Esophagus muscularis mucosa (tissue), 4 donors: ENCODE data around the gene DOCK7. TPM values are rescaled to one million over a fixed set of nuclear protein-coding genes. Genes with fewer than 3 reads are reported as not detected.
"Not testable (repeated sequence)": the region's sequence is repeated elsewhere in the genome, so short reads cannot be mapped to it uniquely, and the experiment has no call there.

Experiments
- DNase-seq: peaks from one replicate; pipeline ENCODE4 v3.0.0-alpha.2; 2017; ENCODE audit errors: extremely low spot score
- H3K27ac ChIP-seq, 4 donors: fragments of 200-600 bp; sonication (generic); replicated peaks in 1 of 4; 1 replicate in 3 of 4; 2 replicates in 1 of 4; pipeline ENCODE4 v1.5.1; 2016 to 2019; ENCODE audit warnings: mild to moderate bottlenecking in 1 of 4
- H3K27me3 ChIP-seq, 4 donors: fragments of 200-600 bp; sonication (generic); one replicate each; pipeline versions ENCODE4 v1.5.1 to v1.6.0; 2016 to 2019
- H3K36me3 ChIP-seq, 4 donors: fragments of 200-600 bp; sonication (generic); one replicate each; pipeline ENCODE4 v1.5.1; 2016 to 2019
- H3K4me1 ChIP-seq, 4 donors: fragments of 200-600 bp; sonication (generic); one replicate each; pipeline ENCODE4 v1.5.1; 2016 to 2019
- H3K4me3 ChIP-seq, 4 donors: fragments of 200-600 bp; sonication (generic); 1 replicate in 2 of 4; 2 replicates in 2 of 4; pipeline ENCODE4 v1.5.1; 2016 to 2019; ENCODE audit warnings: mild to moderate bottlenecking in 4 of 4, moderate library complexity in 1 of 4
- H3K9me3 ChIP-seq, 4 donors: fragments of 200-600 bp; sonication (generic); 1 replicate in 3 of 4; 2 replicates in 1 of 4; pipeline ENCODE4 v1.5.1; 2016 to 2019
- EP300 ChIP-seq: sonication (generic); formaldehyde crosslinking; IDR thresholded peaks from one replicate; pipeline ENCODE4 v1.6.1; 2017; ENCODE audit warnings: antibody characterized with exemption
- POLR2A ChIP-seq: fragments of 450-650 bp; IDR thresholded peaks from one replicate; pipeline ENCODE4 v1.6.1; 2017; ENCODE audit warnings: antibody characterized with exemption, moderate library complexity, mild to moderate bottlenecking, low read depth
- POLR2AphosphoS5 ChIP-seq, 2 donors: sonication (generic); formaldehyde crosslinking; IDR thresholded peaks; one replicate each; pipeline ENCODE4 v1.6.1; 2017; ENCODE audit warnings: antibody characterized with exemption in 2 of 2
- WGBS: methylation state at CpG from one replicate; pipeline ENCODE4 v1.1.5; 2018; 5-methylcytosine and 5-hydroxymethylcytosine counted together
- intact Hi-C: fragments of 100-400 bp; cut with DNase I; formaldehyde crosslinking; loops from one replicate; pipeline ENCODE4 v1.15.1; 2023
- total RNA-seq, 4 donors: library from RNA; depleted of rRNA; stranded (reverse); fragments of >200 nt; gene quantifications; one replicate each; pipeline versions ENCODE4 v1.1.0 to v1.2.1, GENCODE V29; 2016
- TF ChIP-seq, protein P1 (sequence below), 3 experiments: fragments of 200-600 bp in 2 of 3; fragments of 450-650 bp in 1 of 3; sonication (generic) in 2 of 3; IDR thresholded peaks; one replicate each; pipeline ENCODE4 v1.5.1; 2017 to 2019; ENCODE audit warnings: antibody characterized with exemption in 3 of 3, mild to moderate bottlenecking in 2 of 3, moderate library complexity in 1 of 3

The DOCK7 gene
- total RNA-seq, 4 donors from 2014 or later, result 27.7 to 66.7 (median 30.5) TPM

GRCh38 chr1:62716397-62716796, 28.2 kb upstream of the DOCK7 start:
- no peaks in the 10 kb centered on the region for H3K36me3 ChIP-seq
- TF ChIP-seq POLR2A (no peak), POLR2AphosphoS5 (IDR thresholded peaks at IDR 0.05) (no peak), EP300 (no peak)
- TF ChIP-seq, protein P1, sequence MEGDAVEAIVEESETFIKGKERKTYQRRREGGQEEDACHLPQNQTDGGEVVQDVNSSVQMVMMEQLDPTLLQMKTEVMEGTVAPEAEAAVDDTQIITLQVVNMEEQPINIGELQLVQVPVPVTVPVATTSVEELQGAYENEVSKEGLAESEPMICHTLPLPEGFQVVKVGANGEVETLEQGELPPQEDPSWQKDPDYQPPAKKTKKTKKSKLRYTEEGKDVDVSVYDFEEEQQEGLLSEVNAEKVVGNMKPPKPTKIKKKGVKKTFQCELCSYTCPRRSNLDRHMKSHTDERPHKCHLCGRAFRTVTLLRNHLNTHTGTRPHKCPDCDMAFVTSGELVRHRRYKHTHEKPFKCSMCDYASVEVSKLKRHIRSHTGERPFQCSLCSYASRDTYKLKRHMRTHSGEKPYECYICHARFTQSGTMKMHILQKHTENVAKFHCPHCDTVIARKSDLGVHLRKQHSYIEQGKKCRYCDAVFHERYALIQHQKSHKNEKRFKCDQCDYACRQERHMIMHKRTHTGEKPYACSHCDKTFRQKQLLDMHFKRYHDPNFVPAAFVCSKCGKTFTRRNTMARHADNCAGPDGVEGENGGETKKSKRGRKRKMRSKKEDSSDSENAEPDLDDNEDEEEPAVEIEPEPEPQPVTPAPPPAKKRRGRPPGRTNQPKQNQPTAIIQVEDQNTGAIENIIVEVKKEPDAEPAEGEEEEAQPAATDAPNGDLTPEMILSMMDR (IDR thresholded peaks at IDR 0.05), result no peak
- H3K27me3 ChIP-seq, result no peaks in the 10 kb centered on the region
- H3K4me3 ChIP-seq, result no peak overlapping the region
- 73% methylated on average over 3 of the region's 3 CpGs for WGBS
- peaks cover 0 to 3% (median 0%) of the 10 kb centered on the region in 4 donors for H3K4me1 ChIP-seq
- H3K27ac ChIP-seq, result no peak overlapping the region
- H3K9me3 ChIP-seq, result no peaks in the 10 kb centered on the region
- DNase-seq, result no peak
- intact Hi-C loops, result no loop called here

GRCh38 chr1:62712336-62713243, 24.4 kb upstream of the DOCK7 start:
- TF ChIP-seq POLR2AphosphoS5 (IDR thresholded peaks at IDR 0.05) (no peak), EP300 (no peak), POLR2A (no peak)
- TF ChIP-seq, protein P1 (IDR thresholded peaks at IDR 0.05), result no peak
- intact Hi-C loops, result no loop called here

GRCh38 chr1:62707744-62708120, 19.5 kb upstream of the DOCK7 start:
- Histone ChIP-seq H3K27me3 (no peaks in the 10 kb centered on the region), H3K36me3 (no peaks in the 10 kb centered on the region), H3K4me1 (no peaks in the 10 kb centered on the region), H3K4me3 (no peak overlapping the region), H3K9me3 (peaks cover 0 to 7% (median 0%) of the 10 kb centered on the region in 4 donors), H3K27ac (no peak overlapping the region)
- TF ChIP-seq, protein P1 (IDR thresholded peaks at IDR 0.05), result no peak
- TF ChIP-seq POLR2A, result no peak
- no peak for TF ChIP-seq POLR2AphosphoS5 (IDR thresholded peaks at IDR 0.05)
- TF ChIP-seq EP300, result no peak
- 74% methylated on average over 2 of the region's 2 CpGs for WGBS
- DNase-seq, result no peak
- intact Hi-C loops, result no loop called here

More at GRCh38 chr1:62712336-62713243, 24.4 kb upstream of the DOCK7 start:
- Histone ChIP-seq H3K4me3 (no peak overlapping the region), H3K27ac (no peak overlapping the region), H3K36me3 (no peaks in the 10 kb centered on the region), H3K4me1 (no peaks in the 10 kb centered on the region), H3K9me3 (no peaks in the 10 kb centered on the region), H3K27me3 (no peaks in the 10 kb centered on the region)
- 93% methylated on average over 3 of the region's 3 CpGs for WGBS
- DNase-seq, result no peak

GRCh38 chr1:62706985-62707743, 19.0 kb upstream of the DOCK7 start:
- intact Hi-C loops, result no loop called here
- no peak for DNase-seq
- H3K27ac ChIP-seq, result no peak overlapping the region
- WGBS, result 92% methylated on average over 6 of the region's 7 CpGs
- peaks cover 0 to 7% (median 0%) of the 10 kb centered on the region in 4 donors for H3K9me3 ChIP-seq
- H3K4me1 ChIP-seq, result no peaks in the 10 kb centered on the region
- H3K4me3 ChIP-seq, result no peak overlapping the region
- H3K27me3 ChIP-seq, result no peaks in the 10 kb centered on the region
- no peaks in the 10 kb centered on the region for H3K36me3 ChIP-seq
- TF ChIP-seq POLR2AphosphoS5 (IDR thresholded peaks at IDR 0.05) (no peak), POLR2A (no peak), EP300 (no peak)
- TF ChIP-seq, protein P1 (IDR thresholded peaks at IDR 0.05), result no peak

DNA sequence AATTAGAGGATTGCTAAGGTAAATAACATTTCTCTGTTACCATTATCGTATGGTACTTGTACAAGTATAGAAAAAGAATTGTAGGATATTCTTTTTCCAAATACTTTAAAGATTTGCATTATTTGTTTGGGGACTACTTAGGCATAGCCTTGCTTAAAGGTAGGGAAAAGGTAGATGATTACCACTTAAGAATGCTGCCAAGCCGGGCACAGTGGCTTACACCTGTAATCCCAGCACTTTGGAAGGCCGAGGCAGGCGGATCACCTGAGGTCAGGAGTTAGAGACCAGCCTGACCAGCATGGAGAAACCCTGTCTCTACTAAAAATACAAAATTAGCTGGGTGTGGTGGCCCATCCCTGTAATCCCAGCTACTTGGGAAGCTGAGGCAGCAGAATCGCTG, 10.0 kb upstream of the DOCK7 start:
- intact Hi-C loops, DNase-seq, H3K36me3 ChIP-seq, H3K27me3 ChIP-seq, H3K4me3 ChIP-seq, H3K4me1 ChIP-seq, H3K9me3 ChIP-seq, H3K27ac ChIP-seq: not testable (repeated sequence)
- WGBS, result 93% methylated on average over 5 of the region's 5 CpGs

DNA sequence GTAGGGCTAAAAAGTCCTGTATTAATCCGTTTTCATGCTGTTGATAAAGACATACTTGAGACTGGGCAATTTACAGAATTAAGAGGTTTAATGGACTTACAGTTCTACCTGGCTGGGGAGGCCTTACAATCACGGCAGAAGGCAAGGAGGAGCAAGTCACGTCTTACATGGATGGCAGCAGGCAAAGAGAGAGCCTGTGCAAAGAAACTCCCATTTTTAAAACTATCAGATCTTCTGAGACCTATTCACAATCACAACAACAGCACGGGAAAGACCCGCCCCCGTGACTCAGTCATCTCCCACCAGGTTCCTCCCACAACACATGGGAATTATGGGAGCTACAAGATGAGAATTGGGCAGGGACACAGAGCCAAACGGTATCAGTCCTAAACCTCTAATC, 6.3 kb upstream of the DOCK7 start:
- peaks cover 16 to 28% (median 24%) of the 10 kb centered on the region in 4 donors for H3K4me1 ChIP-seq
- H3K36me3 ChIP-seq, H3K4me3 ChIP-seq, H3K27me3 ChIP-seq, intact Hi-C loops, H3K9me3 ChIP-seq, H3K27ac ChIP-seq, DNase-seq: not testable (repeated sequence)
- WGBS, result 87% methylated on average over 7 of the region's 7 CpGs
